ENCODE data around the gene TXNDC2.

The TXNDC2 gene

GRCh38 chr18:9925369-9925768 is 39.6 kb downstream of the TXNDC2 start:
- Histone ChIP-seq H3K9me3 (ENCODE audit: insufficient read depth, low read length) (no peaks in the 10 kb centered on the region), H3K27ac (ENCODE audit: low read length) (no peak overlapping the region), H3K27me3 (ENCODE audit: low read depth, low read length) (no peaks in the 10 kb centered on the region), H3K9ac (ENCODE audit: low read length) (no peak overlapping the region), H3K79me2 (ENCODE audit: low read length) (peaks cover 100% of the 10 kb centered on the region), H4K20me1 (ENCODE audit: insufficient read depth, low read length) (peaks cover 96% of the 10 kb centered on the region), H3K4me1 (ENCODE audit: low read length) (peaks cover 20% of the 10 kb centered on the region), H3K4me3 (ENCODE audit: low read length) (no peak overlapping the region), H2AFZ (ENCODE audit: low read depth, low read length) (no peak overlapping the region), H3K4me2 (ENCODE audit: low read length) (no peak overlapping the region), H3K36me3 (replicated peaks; ENCODE audit: low read depth, low read length) (no peaks in the 10 kb centered on the region)
- no peak for TF ChIP-seq EZH2phosphoT487 (IDR thresholded peaks at IDR 0.05; ENCODE audit: low read depth)
- no peak for TF ChIP-seq CTCF (IDR thresholded peaks at IDR 0.05; ENCODE audit: low read depth, low read length)

- Histone ChIP-seq H3K36me3 (replicated peaks; ENCODE audit: low read depth, low read length) (no peaks in the 10 kb centered on the region), H3K4me3 (ENCODE audit: low read length) (no peak overlapping the region), H2AFZ (ENCODE audit: low read depth, low read length) (no peak overlapping the region), H3K79me2 (ENCODE audit: low read length) (peaks cover 100% of the 10 kb centered on the region), H3K27me3 (ENCODE audit: low read depth, low read length) (no peaks in the 10 kb centered on the region), H4K20me1 (ENCODE audit: insufficient read depth, low read length) (peaks cover 96% of the 10 kb centered on the region), H3K27ac (ENCODE audit: low read length) (no peak overlapping the region), H3K4me2 (ENCODE audit: low read length) (no peak overlapping the region), H3K9me3 (ENCODE audit: insufficient read depth, low read length) (no peaks in the 10 kb centered on the region), H3K9ac (ENCODE audit: low read length) (no peak overlapping the region), H3K4me1 (ENCODE audit: low read length) (peaks cover 16% of the 10 kb centered on the region)
- TF ChIP-seq CTCF (IDR thresholded peaks at IDR 0.05; ENCODE audit: low read depth, low read length) (no peak), EZH2phosphoT487 (IDR thresholded peaks at IDR 0.05; ENCODE audit: low read depth) (no peak)
Measured at GRCh38 chr18:9925795-9926194, 40.0 kb downstream of the TXNDC2 start.

- H3K27me3 ChIP-seq (ENCODE audit: low read depth, low read length), result no peaks in the 10 kb centered on the region
- no peaks in the 10 kb centered on the region for H3K36me3 ChIP-seq (replicated peaks; ENCODE audit: low read depth, low read length)
- no peaks in the 10 kb centered on the region for H3K9me3 ChIP-seq (ENCODE audit: insufficient read depth, low read length)
- no peak overlapping the region for H3K4me2 ChIP-seq (ENCODE audit: low read length)
- H3K4me3 ChIP-seq (ENCODE audit: low read length), result no peak overlapping the region
- H3K27ac ChIP-seq (ENCODE audit: low read length), result no peak overlapping the region
- TF ChIP-seq EZH2phosphoT487 (IDR thresholded peaks at IDR 0.05; ENCODE audit: low read depth), result no peak
- no peak for TF ChIP-seq CTCF (IDR thresholded peaks at IDR 0.05; ENCODE audit: low read depth, low read length)
- peaks cover 100% of the 10 kb centered on the region for H3K79me2 ChIP-seq (ENCODE audit: low read length)
- no peak overlapping the region for H3K9ac ChIP-seq (ENCODE audit: low read length)
- peaks cover 10% of the 10 kb centered on the region; the same call in 1 of the 2 replicates for H3K4me1 ChIP-seq (ENCODE audit: low read length)
- no peak overlapping the region for H2AFZ ChIP-seq (ENCODE audit: low read depth, low read length)
- H4K20me1 ChIP-seq (ENCODE audit: insufficient read depth, low read length), result peaks cover 96% of the 10 kb centered on the region
Measured at GRCh38 chr18:9926223-9926894, 40.6 kb downstream of the TXNDC2 start.

- TF ChIP-seq CTCF (IDR thresholded peaks at IDR 0.05; ENCODE audit: low read depth, low read length) (no peak), EZH2phosphoT487 (IDR thresholded peaks at IDR 0.05; ENCODE audit: low read depth) (no peak)
Measured at GRCh38 chr18:9926977-9927376, 41.2 kb downstream of the TXNDC2 start.

More at GRCh38 chr18:9926977-9927376, 41.2 kb downstream of the TXNDC2 start:
- Histone ChIP-seq H2AFZ (ENCODE audit: low read depth, low read length) (no peak overlapping the region), H3K27me3 (ENCODE audit: low read depth, low read length) (no peaks in the 10 kb centered on the region), H3K9me3 (ENCODE audit: insufficient read depth, low read length) (no peaks in the 10 kb centered on the region), H3K27ac (ENCODE audit: low read length) (no peak overlapping the region), H3K4me1 (ENCODE audit: low read length) (peaks cover 9% of the 10 kb centered on the region; the same call in 1 of the 2 replicates), H3K79me2 (ENCODE audit: low read length) (peaks cover 100% of the 10 kb centered on the region), H3K9ac (ENCODE audit: low read length) (no peak overlapping the region), H3K36me3 (replicated peaks; ENCODE audit: low read depth, low read length) (peaks cover 1% of the 10 kb centered on the region), H3K4me3 (ENCODE audit: low read length) (no peak overlapping the region), H3K4me2 (ENCODE audit: low read length) (no peak overlapping the region), H4K20me1 (ENCODE audit: insufficient read depth, low read length) (peaks cover 96% of the 10 kb centered on the region)
